ENCODE results near the gene POU1F1. TPM values are rescaled to one million over a fixed set of nuclear protein-coding genes. Genes with fewer than 3 reads are reported as not detected.

POU1F1 gene
- total and polyA plus RNA-seq, 2 of the 4 experiments (the other 2 are of a cell fraction), result not detected

- POLR2A ChIA-PET (ENCODE audit: unreplicated experiment), result interaction anchor here (0.7 kb wide), 1 partner anchor 65 kb away, joined by 4 read pairs; no protein-coding TSS in a partner anchor
- Histone ChIP-seq H2BK120ac (ENCODE audit: low read depth, low read length) (no peak overlapping the region), H3K23ac (ENCODE audit: low read depth, low read length) (no peak overlapping the region), H3K56ac (ENCODE audit: extremely low read depth, insufficient read depth, low read length) (no peak overlapping the region), H3K79me1 (ENCODE audit: low read depth in 1 of 2, low read length in 2 of 2) (no peaks in the 10 kb centered on the region), H2BK15ac (ENCODE audit: low read depth, low read length) (no peak overlapping the region), H2AFZ (replicated peaks; ENCODE audit: low read length, poor library complexity) (no peak overlapping the region), H3K9me1 (ENCODE audit: insufficient read depth, low read length) (no peaks in the 10 kb centered on the region), H2BK5ac (ENCODE audit: low read depth, low read length, poor library complexity, severe bottlenecking) (no peak overlapping the region), H4K5ac (ENCODE audit: low read depth, low read length) (no peak overlapping the region), H3K9ac (ENCODE audit: low read depth, low read length) (no peak overlapping the region), H3K9me3 (ENCODE audit: control insufficient read depth, insufficient read depth, low read length) (no peaks in the 10 kb centered on the region), H3K18ac (ENCODE audit: low read depth, low read length) (no peak overlapping the region), H2AK5ac (ENCODE audit: low read depth, low read length) (no peak overlapping the region), H4K20me1 (ENCODE audit: insufficient read depth, low read length) (no peaks in the 10 kb centered on the region), H2AK9ac (replicated peaks; ENCODE audit: low read depth, low read length, poor library complexity) (no peak overlapping the region), H3K27ac (ENCODE audit: insufficient read depth, low read length) (no peak overlapping the region), H3K4me3 (ENCODE audit: insufficient read depth, low read depth, low read length) (no peak overlapping the region), H3K14ac (replicated peaks; ENCODE audit: low read depth, low read length) (no peak overlapping the region), H4K8ac (ENCODE audit: low read depth in 2 of 2, low read length in 2 of 2) (no peak overlapping the region), H3K4me1 (ENCODE audit: control insufficient read depth, insufficient read depth, low read length) (no peaks in the 10 kb centered on the region), H3K27me3 (ENCODE audit: control insufficient read depth, insufficient read depth, low read length) (no peaks in the 10 kb centered on the region), H3K36me3 (ENCODE audit: control insufficient read depth, insufficient read depth, low read length) (no peaks in the 10 kb centered on the region), H4K91ac (ENCODE audit: insufficient read depth, low read depth, low read length) (no peak overlapping the region), H2BK20ac (ENCODE audit: low read depth, low read length) (no peak overlapping the region), H3K4me2 (ENCODE audit: low read depth, low read length) (no peak overlapping the region), H3K4ac (ENCODE audit: low read depth, low read length) (no peak overlapping the region)
- intact Hi-C loops (cut with micrococcal nuclease) (no loop called here), in situ Hi-C loops (cut with MboI; ENCODE audit: low sequenced_read_pairs) (no loop called here), dilution Hi-C loops (cut with HindIII; ENCODE audit: low sequenced_read_pairs, unreplicated experiment) (no loop called here)
- DNase-seq (peak; percentile 53), ATAC-seq (ENCODE audit: low read depth) (no peak)
- CTCF ChIA-PET, result interaction anchor here (1.0 to 1.8 kb wide), 2 partner anchors 26 to 27 kb away, joined by 3 to 6 read pairs; no protein-coding TSS in a partner anchor
- no CpG with 5 or more reads among the region's 1 CpG for WGBS, 2 experiments (ENCODE audit: extremely low coverage in 2 of 2, insufficient read length in 1 of 2)
- no peak for TF ChIP-seq SMC3 (IDR thresholded peaks at IDR 0.05; ENCODE audit: low read depth, low read length)
- no peak for TF ChIP-seq RCOR1 (IDR thresholded peaks at IDR 0.05; ENCODE audit: insufficient replicate concordance, low read length)
- no peak for TF ChIP-seq CEBPB (IDR thresholded peaks at IDR 0.05; ENCODE audit: low read depth, low read length)
- TF ChIP-seq BHLHE40 (IDR thresholded peaks at IDR 0.05; ENCODE audit: low read depth, low read length), result no peak
- TF ChIP-seq USF2 (IDR thresholded peaks at IDR 0.05; ENCODE audit: low read depth, low read length), result no peak
- no peak for TF ChIP-seq NFE2L2 (IDR thresholded peaks at IDR 0.05; ENCODE audit: low read depth, low read length)
- TF ChIP-seq MXI1 (IDR thresholded peaks at IDR 0.05; ENCODE audit: borderline replicate concordance, low read depth, low read length), result no peak
- TF ChIP-seq POLR2A (IDR thresholded peaks at IDR 0.05; ENCODE audit: low read depth, low read length), result no peak
- BruUV-seq (replicated peaks), result no TSS peak
Measured at GRCh38 chr3:87287011-87287410, 10.6 kb upstream of the POU1F1 start.

All from IMR-90 (cell line).